Fibroblast of skin of right quadriceps (primary cell): ENCODE data around the gene SAMSN1.

Experiments used
- DNase-seq: peaks from one replicate; pipeline ENCODE4 v3.0.0-alpha.2; 2013

The SAMSN1 gene

GRCh38 chr21:14483296-14483695 is 62.8 kb downstream of the SAMSN1 start:
- no peak for DNase-seq

GRCh38 chr21:14482165-14482564 is 64.0 kb downstream of the SAMSN1 start:
- DNase-seq, result no peak

- DNase-seq, result no peak
Observed at GRCh38 chr21:14480411-14481031, 65.6 kb downstream of the SAMSN1 start.

- DNase-seq, result no peak
Observed at GRCh38 chr21:14479241-14479786, 66.8 kb downstream of the SAMSN1 start.

- DNase-seq, result no peak
Observed at GRCh38 chr21:14477841-14478240, 68.3 kb downstream of the SAMSN1 start.

- no peak for DNase-seq
Observed at GRCh38 chr21:14477133-14477532, 69.0 kb downstream of the SAMSN1 start.

GRCh38 chr21:14474995-14475394 is 71.1 kb downstream of the SAMSN1 start:
- DNase-seq, result no peak

- no peak for DNase-seq
Observed at GRCh38 chr21:14469641-14470040, 76.5 kb downstream of the SAMSN1 start.

GRCh38 chr21:14466715-14467114 is 79.4 kb downstream of the SAMSN1 start:
- DNase-seq, result no peak

GRCh38 chr21:14457762-14458161 is 88.4 kb downstream of the SAMSN1 start:
- no peak for DNase-seq

- no peak for DNase-seq
Observed at GRCh38 chr21:14456911-14457310, 89.2 kb downstream of the SAMSN1 start.

- DNase-seq, result no peak
Observed at GRCh38 chr21:14454016-14455009, 91.8 kb downstream of the SAMSN1 start.

GRCh38 chr21:14453339-14454015 is 92.6 kb downstream of the SAMSN1 start:
- no peak for DNase-seq

GRCh38 chr21:14452727-14453241 is 93.3 kb downstream of the SAMSN1 start:
- DNase-seq, result no peak

GRCh38 chr21:14452031-14452726 is 93.9 kb downstream of the SAMSN1 start:
- no peak for DNase-seq

GRCh38 chr21:14451546-14451945 is 94.6 kb downstream of the SAMSN1 start:
- DNase-seq, result no peak

GRCh38 chr21:14448784-14449183 is 97.3 kb downstream of the SAMSN1 start:
- no peak for DNase-seq

- no peak for DNase-seq
Observed at GRCh38 chr21:14438211-14438610, 107.9 kb downstream of the SAMSN1 start.

GRCh38 chr21:14435423-14435822 is 110.7 kb downstream of the SAMSN1 start:
- no peak for DNase-seq
